SK-N-DZ (cell line): ENCODE measurements around the gene PLPPR3.

Experiments used
- DNase-seq: peaks from one replicate; pipeline ENCODE4 v3.0.0-alpha.2; 2015; ENCODE audit warnings: low spot score
- small RNA-seq, 2 experiments: library from RNA; depleted of rRNA; stranded (forward); fragments of <200 nt; gene quantifications; one replicate each; pipeline ENCODE3, GENCODE V24; 2014

Gene PLPPR3

DNA sequence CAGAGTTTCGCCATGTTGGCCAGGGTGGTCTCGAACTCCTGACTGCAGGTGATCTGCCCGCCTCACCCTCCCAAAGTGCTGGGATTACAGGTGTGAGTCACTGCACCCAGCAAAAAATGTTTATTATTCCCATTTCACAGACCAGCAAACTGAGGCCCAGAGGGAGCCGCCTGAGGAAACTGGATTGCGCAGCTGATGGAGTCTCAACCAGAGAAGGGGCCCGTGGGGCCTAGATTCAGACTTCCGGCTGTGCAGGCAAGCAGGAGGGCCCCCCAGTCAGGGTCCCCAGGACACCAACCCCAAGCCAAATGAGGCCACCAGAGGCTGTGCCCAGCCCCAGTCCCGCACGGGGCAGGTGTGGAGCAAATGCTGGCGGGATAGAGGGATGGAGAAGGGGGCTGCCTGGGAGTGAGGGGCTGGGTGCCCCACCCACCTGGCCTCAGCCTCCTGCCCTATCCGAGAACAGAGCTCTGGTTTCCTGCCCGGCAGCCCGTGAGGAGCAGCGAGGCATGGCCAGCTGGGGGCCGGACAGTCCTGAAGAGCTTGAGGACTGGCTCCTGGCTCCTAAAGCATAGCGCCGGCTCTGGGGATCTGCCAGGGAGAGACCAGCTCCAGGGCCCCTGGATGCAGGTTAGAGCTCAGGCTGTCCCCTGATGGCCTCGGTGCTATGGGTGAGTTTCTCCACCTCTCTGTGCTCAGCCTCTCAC, 48.9 kb downstream of the PLPPR3 start:
- no peak for DNase-seq

- DNase-seq: no peak
Observed at GRCh38 chr19:772063-772462, 49.7 kb downstream of the PLPPR3 start.

DNA sequence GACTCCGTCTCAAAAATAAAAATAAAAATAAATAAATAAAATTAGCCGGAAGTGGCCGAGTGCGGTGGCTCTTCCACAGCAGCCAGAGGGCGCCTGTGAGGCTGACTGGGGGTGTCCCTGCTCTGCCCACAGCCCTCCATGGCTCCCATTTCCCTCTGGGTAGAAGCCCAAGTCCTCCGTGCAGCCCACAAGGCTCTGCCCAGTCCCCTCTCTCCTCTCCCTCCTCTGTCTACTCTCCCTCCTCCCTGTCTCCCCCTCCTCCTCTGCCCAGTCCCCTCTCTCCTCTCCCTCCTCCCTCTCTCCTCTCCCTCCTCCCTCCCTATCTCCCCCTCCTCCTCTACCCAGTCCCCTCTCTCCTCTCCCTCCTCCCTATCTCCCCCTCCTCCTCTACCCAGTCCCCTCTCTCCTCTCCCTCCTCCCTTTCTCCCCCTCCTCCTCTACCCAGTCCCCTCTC, 50.4 kb downstream of the PLPPR3 start:
- DNase-seq: peak; percentile 60

- DNase-seq: no peak
Observed at GRCh38 chr19:769616-770015, 52.1 kb downstream of the PLPPR3 start.

- no peak for DNase-seq
Observed at GRCh38 chr19:768424-768823, 53.3 kb downstream of the PLPPR3 start.

DNA sequence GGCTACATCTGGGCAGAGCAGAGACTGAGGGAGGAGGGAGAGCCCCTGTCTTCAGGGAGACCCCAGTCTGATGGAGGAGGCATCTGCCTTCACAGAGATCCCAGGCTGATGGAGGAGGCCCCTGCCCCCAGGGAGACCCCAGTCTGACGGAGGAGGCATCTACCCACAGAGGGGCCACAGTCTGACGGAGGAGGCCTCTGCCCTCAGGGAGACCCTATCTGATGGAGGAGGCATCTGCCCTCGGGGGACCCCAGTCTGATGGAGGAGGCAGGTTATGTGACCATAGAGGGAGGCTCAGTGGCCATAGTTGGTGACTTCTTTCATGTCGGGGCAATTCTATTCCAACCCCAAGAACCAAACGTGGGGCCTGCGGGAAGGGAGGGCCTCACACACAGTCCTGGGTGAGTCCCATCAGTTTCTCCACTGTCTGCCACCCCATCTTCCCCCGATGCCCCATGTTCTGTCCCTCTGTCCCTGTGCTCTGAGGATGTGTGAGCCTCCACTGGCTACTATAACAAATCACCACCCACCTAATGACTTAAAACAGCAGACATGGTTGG, 56.5 kb downstream of the PLPPR3 start:
- DNase-seq: no peak

GRCh38 chr19:764301-764700, 57.5 kb downstream of the PLPPR3 start:
- DNase-seq: no peak

DNA sequence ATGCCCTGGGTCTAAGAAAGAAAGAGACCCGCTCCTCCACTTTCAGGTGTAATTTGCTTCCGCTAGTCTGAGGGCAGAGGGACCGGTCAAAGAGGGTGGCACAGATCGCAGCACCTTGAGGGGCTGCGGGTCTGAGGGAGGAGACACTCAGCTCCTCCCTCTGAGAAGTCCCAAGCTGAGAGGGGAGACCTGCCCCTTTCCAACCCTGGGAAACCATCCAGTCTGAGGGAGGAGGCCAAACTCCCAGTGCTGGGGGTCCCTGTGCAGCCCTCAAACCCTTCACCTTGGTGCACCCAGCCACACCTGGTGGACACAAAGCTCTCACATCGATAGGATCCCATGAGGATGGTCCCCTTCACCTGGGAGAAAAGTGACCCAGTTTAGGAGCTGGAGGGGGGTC, 57.9 kb downstream of the PLPPR3 start:
- DNase-seq: no peak

DNA sequence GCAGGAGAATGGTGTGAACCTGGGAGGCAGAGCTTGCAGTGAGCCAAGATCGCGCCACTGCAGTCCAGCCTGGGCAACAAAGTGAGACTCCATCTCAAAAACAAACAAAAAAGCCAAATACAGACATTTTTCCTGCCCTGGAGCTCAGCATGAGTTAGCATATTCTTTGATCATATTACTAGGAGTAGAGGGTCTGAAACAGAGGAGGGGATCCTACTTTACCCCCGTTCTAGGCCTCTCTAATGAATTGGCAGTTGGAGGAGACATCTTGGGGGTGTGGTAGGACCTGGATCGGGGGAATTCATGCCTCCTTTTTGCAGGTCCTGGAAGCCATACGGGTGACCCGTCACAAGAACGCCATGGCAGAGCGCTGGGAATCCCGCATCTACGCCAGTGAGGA, 58.6 kb downstream of the PLPPR3 start:
- DNase-seq: no peak

Small RNA genes lying within 50 kb of the gene (small RNA-seq; reads per million reads assigned to genes)
- 0 reads per million in 2 experiments for gene MIR3187
